H9 (cell line): Measurements from ENCODE around the gene ABCC4. TPM values are rescaled to one million over a fixed set of nuclear protein-coding genes. Genes with fewer than 3 reads are reported as not detected.

ENCODE experiments used
- DNase-seq: peaks from one replicate; pipeline ENCODE4 v3.0.0-alpha.2; 2017
- H2AFZ ChIP-seq: one replicate; pipeline ENCODE4 v1.6.1; 2013; ENCODE audit warnings: mild to moderate bottlenecking, low read length, control low read depth, moderate library complexity
- H2AK5ac ChIP-seq: 2 replicates; pipeline ENCODE4 v1.6.1; 2013; ENCODE audit warnings: low read length, control low read depth, mixed read lengths; ENCODE audit not compliant: insufficient read length
- H2BK120ac ChIP-seq: one replicate; pipeline ENCODE4 v1.6.1; 2013; ENCODE audit warnings: low read depth, mild to moderate bottlenecking, low read length, control low read depth, inconsistent platforms; ENCODE audit not compliant: poor library complexity, severe bottlenecking
- H2BK12ac ChIP-seq: 2 replicates; pipeline ENCODE4 v1.6.1; 2013; ENCODE audit warnings: low read length, control low read depth, mixed read lengths, low read depth; ENCODE audit not compliant: insufficient read length
- H2BK15ac ChIP-seq: 2 replicates; pipeline ENCODE4 v1.6.1; 2013; ENCODE audit warnings: low read depth, low read length, control low read depth
- H2BK20ac ChIP-seq: one replicate; pipeline ENCODE4 v1.6.1; 2013; ENCODE audit warnings: low read depth, mild to moderate bottlenecking, low read length, control low read depth, inconsistent platforms; ENCODE audit not compliant: poor library complexity, severe bottlenecking
- H2BK5ac ChIP-seq: 2 replicates; pipeline ENCODE4 v1.6.1; 2013; ENCODE audit warnings: low read length, control low read depth, mixed read lengths; ENCODE audit not compliant: insufficient read length
- H3K14ac ChIP-seq: 2 replicates; pipeline ENCODE4 v1.6.1; 2013; ENCODE audit warnings: low read length, control low read depth; ENCODE audit not compliant: insufficient read depth
- H3K18ac ChIP-seq: 2 replicates; pipeline ENCODE4 v1.6.1; 2013; ENCODE audit warnings: low read depth, mild to moderate bottlenecking, mixed read lengths, low read length, control low read depth; ENCODE audit not compliant: insufficient read length
- H3K23ac ChIP-seq: 2 replicates; pipeline ENCODE4 v1.6.1; 2013; ENCODE audit warnings: low read length, control low read depth, mixed read lengths, low read depth; ENCODE audit not compliant: insufficient read length
- H3K23me2 ChIP-seq: 2 replicates; pipeline ENCODE4 v1.6.1; 2013; ENCODE audit warnings: low read depth, mild to moderate bottlenecking, mixed read lengths, low read length, control low read depth; ENCODE audit not compliant: insufficient read length, poor library complexity, severe bottlenecking
- H3K27ac ChIP-seq: 2 replicates; pipeline ENCODE4 v1.5.1; 2013; ENCODE audit warnings: low read length, control low read depth, mixed read lengths, low read depth; ENCODE audit not compliant: insufficient read length
- H3K27me3 ChIP-seq: 2 replicates; pipeline ENCODE4 v1.6.1; 2013; ENCODE audit warnings: low read length, control low read depth, inconsistent platforms; ENCODE audit not compliant: insufficient read depth
- H3K4ac ChIP-seq: 2 replicates; pipeline ENCODE4 v1.6.1; 2013; ENCODE audit warnings: low read depth, mild to moderate bottlenecking, control low read depth, inconsistent platforms, low read length, moderate library complexity
- H3K4me1 ChIP-seq: 2 replicates; pipeline ENCODE4 v1.6.1; 2013; ENCODE audit warnings: low read length, control low read depth, inconsistent platforms; ENCODE audit not compliant: insufficient read depth
- H3K4me2 ChIP-seq: 2 replicates; pipeline ENCODE4 v1.6.1; 2013; ENCODE audit warnings: low read length, control low read depth, mixed read lengths; ENCODE audit not compliant: insufficient read length, insufficient read depth
- H3K56ac ChIP-seq: 2 replicates; pipeline ENCODE4 v1.6.1; 2013; ENCODE audit warnings: low read depth, mild to moderate bottlenecking, mixed read lengths, low read length, control low read depth; ENCODE audit not compliant: insufficient read length
- H3K79me1 ChIP-seq: 2 replicates; pipeline ENCODE4 v1.6.1; 2013; ENCODE audit warnings: low read depth, mild to moderate bottlenecking, moderate library complexity, low read length, control low read depth, inconsistent platforms; ENCODE audit not compliant: insufficient read depth, poor library complexity, severe bottlenecking
- H3K79me2 ChIP-seq: 2 replicates; pipeline ENCODE4 v1.6.1; 2013; ENCODE audit warnings: low read length, control low read depth, inconsistent platforms; ENCODE audit not compliant: insufficient read depth
- H3K9ac ChIP-seq: 2 replicates; pipeline ENCODE4 v1.6.1; 2013; ENCODE audit warnings: low read length, control low read depth, mixed read lengths; ENCODE audit not compliant: insufficient read length; ENCODE audit errors: extremely low read depth
- H3K9me3 ChIP-seq: one replicate; pipeline ENCODE4 v1.6.1; 2013; ENCODE audit warnings: low read depth, low read length, inconsistent platforms; ENCODE audit not compliant: control insufficient read depth
- H3T11ph ChIP-seq: one replicate; pipeline ENCODE4 v1.6.1; 2013; ENCODE audit warnings: mild to moderate bottlenecking, low read length, control low read depth, inconsistent platforms
- H4K20me1 ChIP-seq: one replicate; pipeline ENCODE4 v1.6.1; 2013; ENCODE audit not compliant: control insufficient read depth, insufficient read length, insufficient read depth
- H4K5ac ChIP-seq: 2 replicates; pipeline ENCODE4 v1.6.1; 2013; ENCODE audit warnings: low read depth, mild to moderate bottlenecking, mixed read lengths, low read length, control low read depth; ENCODE audit not compliant: insufficient read length
- H4K8ac ChIP-seq: replicated peaks from 2 replicates; pipeline ENCODE4 v1.6.1; 2013; ENCODE audit warnings: low read length, control low read depth, mixed read lengths, low read depth; ENCODE audit not compliant: insufficient read length
- H4K91ac ChIP-seq: 2 replicates; pipeline ENCODE4 v1.6.1; 2013; ENCODE audit warnings: low read depth, mild to moderate bottlenecking, moderate library complexity, mixed read lengths, low read length, control low read depth; ENCODE audit not compliant: insufficient read length
- H3K27ac Mint-ChIP-seq, 3 experiments: 2 replicates in 2 of 3; 3 replicates in 1 of 3; pipeline ENCODE4 v1.8.0; 2020 to 2021; ENCODE audit warnings: mixed read lengths in 3 of 3, mild to moderate bottlenecking in 1 of 3, moderate library complexity in 1 of 3
- H3K27me3 Mint-ChIP-seq: 2 replicates; pipeline ENCODE4 v1.8.0; 2021; ENCODE audit warnings: low read depth, mild to moderate bottlenecking, moderate library complexity, mixed read lengths
- H3K36me3 Mint-ChIP-seq, 3 experiments: 2 replicates in 2 of 3; 3 replicates in 1 of 3; pipeline ENCODE4 v1.8.0; 2020 to 2021; ENCODE audit warnings: low read depth in 3 of 3, mixed read lengths in 3 of 3; ENCODE audit not compliant: insufficient read depth in 1 of 3
- H3K4me1 Mint-ChIP-seq, 2 experiments: 2 replicates each; pipeline ENCODE4 v1.8.0; 2020; ENCODE audit warnings: mixed read lengths in 2 of 2
- H3K4me3 Mint-ChIP-seq, 2 experiments: 2 replicates in 1 of 2; 3 replicates in 1 of 2; pipeline ENCODE4 v1.8.0; 2020 to 2021; ENCODE audit warnings: mild to moderate bottlenecking in 2 of 2, mixed read lengths in 2 of 2, moderate library complexity in 1 of 2
- H3K9me3 Mint-ChIP-seq, 2 experiments: 2 replicates in 1 of 2; 3 replicates in 1 of 2; pipeline ENCODE4 v1.8.0; 2020; ENCODE audit warnings: mild to moderate bottlenecking in 2 of 2, mixed read lengths in 2 of 2, moderate library complexity in 1 of 2
- CTCF ChIP-seq: fragments of 200-600 bp; sonication (generic); conservative IDR thresholded peaks from 3 replicates; pipeline ENCODE4 v1.8.0; 2021; ENCODE audit warnings: antibody characterized with exemption, mild to moderate bottlenecking
- WGBS: extraction: QIAGEN DNeasy Blood & Tissue Kit; methylation state at CpG from one replicate; pipeline ENCODE4 v1.1.7; 2013; ENCODE audit warnings: missing lambda C conversion rate, low lambda C conversion rate, mixed read lengths; ENCODE audit not compliant: insufficient read length; ENCODE audit errors: extremely low coverage; 5-methylcytosine and 5-hydroxymethylcytosine counted together
- total RNA-seq: library from RNA; stranded (reverse); gene quantifications from 2 replicates; pipeline ENCODE4 v1.2.1, GENCODE V29; 2021

Gene ABCC4
- total RNA-seq, 1 experiment from 2014 or later: 5.9 TPM

DNA sequence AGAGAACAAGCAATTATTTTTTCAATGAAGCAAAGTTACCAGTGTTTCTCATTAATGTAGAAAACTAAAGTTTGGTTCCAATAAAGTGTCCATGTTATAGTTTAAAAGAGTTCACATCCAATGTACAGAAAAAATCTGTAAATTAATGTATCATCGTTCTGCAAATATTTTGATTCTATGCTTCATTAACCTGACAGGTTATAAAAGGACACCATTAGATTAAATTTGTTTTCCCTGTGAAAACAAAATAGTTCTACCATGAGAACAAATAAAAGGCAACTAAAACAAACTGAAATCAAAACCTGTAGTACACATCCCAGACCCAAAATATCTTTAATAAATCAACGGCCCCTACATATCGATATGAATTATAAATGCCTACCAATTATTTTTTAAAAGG, 85.1 kb downstream of the ABCC4 start:
- Mint-ChIP-seq H3K4me1 (peaks cover 7 to 11% of the 10 kb centered on the region in 2 experiments), H3K27ac (0 out of 7 replicates have a peak overlapping the region, but pooled peaks of 1 of the 3 experiments have one; percentile 18), H3K27me3 (no peaks in the 10 kb centered on the region), H3K9me3 (no peaks in the 10 kb centered on the region), H3K36me3 (no peaks in the 10 kb centered on the region), H3K4me3 (no peak overlapping the region)
- H4K20me1 ChIP-seq: no peaks in the 10 kb centered on the region
- no peak overlapping the region for H2BK20ac ChIP-seq
- no peak overlapping the region for H3K4me2 ChIP-seq
- H3K27ac ChIP-seq: no peak overlapping the region
- no peak overlapping the region for H2BK15ac ChIP-seq
- no peak overlapping the region for H3K14ac ChIP-seq
- no peak overlapping the region for H2AK5ac ChIP-seq
- no peak overlapping the region for H4K91ac ChIP-seq
- H3K79me2 ChIP-seq: no peaks in the 10 kb centered on the region
- no peak overlapping the region for H3K18ac ChIP-seq
- no peak overlapping the region for H3T11ph ChIP-seq
- DNase-seq: no peak
- H4K5ac ChIP-seq: no peak overlapping the region
- no peak for TF ChIP-seq CTCF
- H3K23me2 ChIP-seq: no peaks in the 10 kb centered on the region
- no peaks in the 10 kb centered on the region for H3K9me3 ChIP-seq
- no peak overlapping the region for H3K9ac ChIP-seq
- H3K79me1 ChIP-seq: no peaks in the 10 kb centered on the region
- WGBS: no CpG with 5 or more reads among the region's 3 CpGs
- H3K56ac ChIP-seq: no peak overlapping the region
- H2BK12ac ChIP-seq: no peak overlapping the region
- no peak overlapping the region for H4K8ac ChIP-seq
- H3K23ac ChIP-seq: no peak overlapping the region
- H3K4me1 ChIP-seq: 0 out of 2 replicates have a peak, but pooled peaks cover 2% of the 10 kb centered on the region
- no peak overlapping the region for H2BK5ac ChIP-seq
- H2AFZ ChIP-seq: no peak overlapping the region
- no peak overlapping the region for H3K4ac ChIP-seq
- no peaks in the 10 kb centered on the region for H3K27me3 ChIP-seq
- no peak overlapping the region for H2BK120ac ChIP-seq
